MCF 10A (cell line): Measurements from ENCODE around the gene ASAP3. TPM values are rescaled to one million over a fixed set of nuclear protein-coding genes. Genes with fewer than 3 reads are reported as not detected.

Experiments
- BruUV-seq: library from RNA; stranded (reverse); fragments of 400-500 nt; replicated peaks from 2 replicates; lab custom pipeline; 2021; lab: Mats Ljungman, UMichigan
- CTCF ChIA-PET: fragments of 300-600 bp; sonication (Branson Sonifier 250); formaldehyde crosslinking; extraction: SDS; loops from one replicate; lab custom pipeline; 2021; ENCODE audit warnings: antibody characterized with exemption, inconsistent platforms; lab: Yijun Ruan, JAX
- POLR2A ChIA-PET: fragments of 300-600, 350-650 bp; sonication (Branson Sonifier 250); formaldehyde crosslinking; extraction: SDS; loops from one replicate; lab custom pipeline; 2020; ENCODE audit warnings: antibody characterized with exemption, inconsistent platforms; lab: Yijun Ruan, JAX
- DNase-seq: peaks from one replicate; pipeline ENCODE4 v3.0.0-alpha.2; 2018; ENCODE audit not compliant: unreplicated experiment
- H3K27ac Mint-ChIP-seq: one replicate; pipeline ENCODE4 v1.8.0; 2022; ENCODE audit warnings: mild to moderate bottlenecking, low read depth, mixed read lengths; ENCODE audit not compliant: unreplicated experiment
- H3K27me3 Mint-ChIP-seq: one replicate; pipeline ENCODE4 v1.8.0; 2022; ENCODE audit warnings: mixed read lengths; ENCODE audit not compliant: insufficient read depth, unreplicated experiment
- H3K36me3 Mint-ChIP-seq: one replicate; pipeline ENCODE4 v1.8.0; 2022; ENCODE audit warnings: mild to moderate bottlenecking, moderate library complexity, mixed read lengths; ENCODE audit not compliant: insufficient read depth, unreplicated experiment
- H3K4me1 Mint-ChIP-seq: one replicate; pipeline ENCODE4 v1.8.0; 2022; ENCODE audit warnings: mixed read lengths; ENCODE audit not compliant: insufficient read depth, unreplicated experiment
- H3K4me3 Mint-ChIP-seq: one replicate; pipeline ENCODE4 v1.8.0; 2022; ENCODE audit warnings: mild to moderate bottlenecking, moderate library complexity, mixed read lengths; ENCODE audit not compliant: unreplicated experiment
- H3K9me3 Mint-ChIP-seq: one replicate; pipeline ENCODE4 v1.8.0; 2022; ENCODE audit warnings: mixed read lengths; ENCODE audit not compliant: unreplicated experiment
- CTCF ChIP-seq: fragments of 200-600 bp; IDR thresholded peaks from one replicate; pipeline ENCODE4 v1.8.0; 2022; ENCODE audit warnings: antibody characterized with exemption, mild to moderate bottlenecking; ENCODE audit not compliant: unreplicated experiment
- intact Hi-C: fragments of 100-400 bp; cut with micrococcal nuclease; formaldehyde crosslinking; loops from 2 replicates; pipeline ENCODE4 v1.14.1; 2022
- total RNA-seq: library from RNA; stranded (reverse); gene quantifications from 2 replicates; pipeline ENCODE4 v1.2.3, GENCODE V29; 2022

The ASAP3 gene
- total RNA-seq, 1 experiment from 2014 or later, result 11.1 TPM

GRCh38 chr1:23526329-23527041 is 42.5 kb upstream of the ASAP3 start:
- intact Hi-C loops, result no loop called here
- H3K27ac Mint-ChIP-seq, result no peak overlapping the region
- BruUV-seq, result no TSS peak
- no peaks in the 10 kb centered on the region for H3K9me3 Mint-ChIP-seq
- H3K4me3 Mint-ChIP-seq, result no peak overlapping the region
- peaks cover 27% of the 10 kb centered on the region for H3K4me1 Mint-ChIP-seq
- no peaks in the 10 kb centered on the region for H3K27me3 Mint-ChIP-seq
- no peak for DNase-seq
- TF ChIP-seq CTCF, result no peak
- POLR2A ChIA-PET, result interaction anchor here (0.9 kb wide), 1 partner anchor 40 kb away, joined by 4 read pairs; no protein-coding TSS in a partner anchor
- H3K36me3 Mint-ChIP-seq, result peaks cover 6% of the 10 kb centered on the region
- CTCF ChIA-PET, result interaction anchor here (1.2 to 4.1 kb wide), 3 partner anchors 13 to 69 kb away, joined by 3 to 39 read pairs (median 5); no protein-coding TSS in a partner anchor

DNA sequence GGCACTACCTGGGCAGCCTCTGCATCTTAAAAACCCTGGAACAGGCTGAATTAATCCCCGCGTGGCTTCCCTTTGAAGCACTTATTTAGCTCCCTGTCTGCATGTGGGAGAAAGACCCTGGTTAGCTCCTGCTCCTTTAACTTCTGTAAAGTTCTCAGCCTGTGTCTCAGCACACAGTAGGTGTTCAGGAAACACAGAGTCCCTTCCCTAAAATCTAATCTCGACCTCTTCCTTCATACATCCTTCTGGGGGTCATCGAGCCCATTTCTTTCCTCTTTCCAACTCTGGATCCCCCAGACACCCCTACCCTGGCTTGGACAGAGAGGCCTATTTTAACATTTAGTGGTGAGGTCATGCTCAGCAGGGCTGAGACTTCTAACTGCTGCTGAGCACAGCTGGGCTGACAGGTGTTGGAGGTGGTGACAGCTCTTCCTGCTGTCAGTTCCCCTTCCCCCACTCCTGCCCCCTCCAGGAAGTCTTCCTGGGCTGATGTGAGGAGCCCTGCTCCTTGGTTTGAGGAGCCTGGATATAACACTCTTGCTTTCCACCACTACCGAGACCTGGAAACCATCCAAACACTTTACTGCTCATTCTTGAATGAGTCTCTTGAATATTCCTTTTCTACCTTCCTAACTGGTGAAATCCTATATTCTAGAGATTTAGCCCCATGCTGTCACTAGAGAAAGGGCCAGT is 41.7 kb upstream of the ASAP3 start:
- ChIA-PET POLR2A (interaction anchor here (0.6 to 1.4 kb wide), 4 partner anchors 9 to 158 kb away, joined by 3 read pairs; no protein-coding TSS in a partner anchor), CTCF (interaction anchor here (0.6 to 4.1 kb wide), 4 partner anchors 28 to 283 kb away, joined by 3 to 39 read pairs (median 4); no protein-coding TSS in a partner anchor)
- H3K4me1 Mint-ChIP-seq, result peaks cover 23% of the 10 kb centered on the region
- DNase-seq, result no peak
- peaks cover 6% of the 10 kb centered on the region for H3K36me3 Mint-ChIP-seq
- intact Hi-C loops, result no loop called here
- H3K9me3 Mint-ChIP-seq, result no peaks in the 10 kb centered on the region
- H3K27ac Mint-ChIP-seq, result no peak overlapping the region
- no peaks in the 10 kb centered on the region for H3K27me3 Mint-ChIP-seq
- no TSS peak for BruUV-seq
- TF ChIP-seq CTCF, result no peak
- no peak overlapping the region for H3K4me3 Mint-ChIP-seq

DNA sequence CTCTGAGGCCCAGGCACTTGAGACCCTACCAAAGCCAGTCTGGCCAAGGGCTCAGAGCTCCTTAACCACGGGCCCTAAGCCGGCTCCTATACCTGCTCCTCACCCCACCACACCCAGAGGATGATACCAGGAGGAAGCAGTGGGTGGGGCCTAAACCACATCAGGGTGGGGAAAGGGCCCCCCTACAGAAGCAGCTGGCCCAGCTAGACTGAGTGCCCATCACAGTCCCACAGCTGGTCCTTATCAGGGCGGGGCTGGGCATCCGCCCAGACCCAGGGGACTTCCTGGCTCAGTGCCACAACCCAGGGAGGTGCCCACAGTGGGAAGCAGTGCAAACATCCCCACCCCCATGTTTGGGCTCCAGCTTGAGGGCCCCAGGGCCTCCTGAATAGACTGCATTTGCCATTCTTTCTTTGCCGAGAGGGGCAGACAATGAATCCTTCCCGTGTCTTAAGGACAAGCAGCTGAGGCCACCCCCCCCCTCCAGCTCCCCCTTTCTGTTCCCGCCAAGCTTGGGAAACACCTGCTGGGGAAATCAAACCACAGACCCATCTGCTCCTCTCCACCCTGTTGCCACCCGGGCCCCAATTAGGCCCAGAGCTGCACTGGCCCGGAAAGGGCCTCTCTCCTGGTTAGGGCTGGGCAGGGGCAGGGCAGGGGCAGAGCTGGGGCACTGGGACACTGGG is 40.9 kb upstream of the ASAP3 start:
- no peak for DNase-seq
- no TSS peak for BruUV-seq
- ChIA-PET CTCF (interaction anchor here (0.5 to 4.1 kb wide), 5 partner anchors 27 to 282 kb away, joined by 3 to 39 read pairs (median 3); no protein-coding TSS in a partner anchor), POLR2A (interaction anchor here (0.6 to 1.4 kb wide), 3 partner anchors 11 to 158 kb away, joined by 3 read pairs; no protein-coding TSS in a partner anchor)
- Mint-ChIP-seq H3K4me3 (no peak overlapping the region), H3K9me3 (no peaks in the 10 kb centered on the region), H3K27me3 (no peaks in the 10 kb centered on the region), H3K36me3 (peaks cover 6% of the 10 kb centered on the region), H3K4me1 (peaks cover 19% of the 10 kb centered on the region), H3K27ac (no peak overlapping the region)
- intact Hi-C loops, result no loop called here
- TF ChIP-seq CTCF, result no peak
